Jurkat, Clone E6-1 (cell line): ENCODE results near the gene FCHO1.
"Not testable (repeated sequence)": the region's sequence is repeated elsewhere in the genome, so short reads cannot be mapped to it uniquely, and the experiment has no call there.

Source experiments
- DNase-seq: peaks from one replicate; pipeline ENCODE4 v3.0.0-alpha.2; 2011; ENCODE audit warnings: low read depth, low spot score
- H3K4me3 ChIP-seq: 2 replicates; pipeline ENCODE4 v1.5.1; 2011; ENCODE audit warnings: mild to moderate bottlenecking, low read length, control low read depth, moderate library complexity

FCHO1 gene

GRCh38 chr19:17757125-17757524 is 5.8 kb downstream of the FCHO1 start:
- no peak for DNase-seq
- no peak overlapping the region for H3K4me3 ChIP-seq

GRCh38 chr19:17758515-17758914 is 7.2 kb downstream of the FCHO1 start:
- DNase-seq: no peak
- no peak overlapping the region for H3K4me3 ChIP-seq

- H3K4me3 ChIP-seq: no peak overlapping the region
- DNase-seq: no peak
Measured at GRCh38 chr19:17761148-17761547, 9.9 kb downstream of the FCHO1 start.

- peak; percentile 34 for DNase-seq
- H3K4me3 ChIP-seq: no peak overlapping the region
Measured at GRCh38 chr19:17762505-17763229, 11.4 kb downstream of the FCHO1 start.

- no peak overlapping the region for H3K4me3 ChIP-seq
- DNase-seq: no peak
Measured at GRCh38 chr19:17764348-17764747, 13.1 kb downstream of the FCHO1 start.

GRCh38 chr19:17765069-17765618 is 13.9 kb downstream of the FCHO1 start:
- H3K4me3 ChIP-seq: no peak overlapping the region
- DNase-seq: no peak

GRCh38 chr19:17766543-17767131 is 15.4 kb downstream of the FCHO1 start:
- H3K4me3 ChIP-seq: no peak overlapping the region
- no peak for DNase-seq

- DNase-seq: no peak
Measured at GRCh38 chr19:17767559-17767958, 16.3 kb downstream of the FCHO1 start.

GRCh38 chr19:17770613-17771012 is 19.3 kb downstream of the FCHO1 start:
- DNase-seq: no peak
- H3K4me3 ChIP-seq: no peak overlapping the region

More at GRCh38 chr19:17767559-17767958, 16.3 kb downstream of the FCHO1 start:
- H3K4me3 ChIP-seq: no peak overlapping the region

- DNase-seq: no peak
Measured at GRCh38 chr19:17772172-17772571, 20.9 kb downstream of the FCHO1 start.

GRCh38 chr19:17775245-17775927 is 24.1 kb downstream of the FCHO1 start:
- no peak for DNase-seq
- H3K4me3 ChIP-seq: no peak overlapping the region

More at GRCh38 chr19:17772172-17772571, 20.9 kb downstream of the FCHO1 start:
- H3K4me3 ChIP-seq: no peak overlapping the region

GRCh38 chr19:17775991-17776803 is 24.9 kb downstream of the FCHO1 start:
- DNase-seq: no peak

GRCh38 chr19:17777840-17778239 is 26.6 kb downstream of the FCHO1 start:
- not testable (repeated sequence) for DNase-seq, H3K4me3 ChIP-seq

More at GRCh38 chr19:17775991-17776803, 24.9 kb downstream of the FCHO1 start:
- no peak overlapping the region for H3K4me3 ChIP-seq

GRCh38 chr19:17778251-17778967 is 27.1 kb downstream of the FCHO1 start:
- H3K4me3 ChIP-seq: no peak overlapping the region
- DNase-seq: no peak

- no peak for DNase-seq
- no peak overlapping the region for H3K4me3 ChIP-seq
Measured at GRCh38 chr19:17778968-17779929, 28.0 kb downstream of the FCHO1 start.

- H3K4me3 ChIP-seq: no peak overlapping the region
- DNase-seq: no peak
Measured at GRCh38 chr19:17780781-17781180, 29.5 kb downstream of the FCHO1 start.

GRCh38 chr19:17783721-17784120 is 32.4 kb downstream of the FCHO1 start:
- not testable (repeated sequence) for DNase-seq, H3K4me3 ChIP-seq
